Right lung (tissue), 5 donors: ENCODE data around the gene OR6S1. TPM values are rescaled to one million over a fixed set of nuclear protein-coding genes. Genes with fewer than 3 reads are reported as not detected.
"Not testable (repeated sequence)": the region's sequence is repeated elsewhere in the genome, so short reads cannot be mapped to it uniquely, and the experiment has no call there.

Experiments
- DNase-seq, 2 donors: peaks; one replicate each; pipeline ENCODE4 v3.0.0-alpha.2; 2013
- polyA plus RNA-seq, 5 donors: library from polyadenylated mRNA; unstranded; fragments of 120-200 nt; gene quantifications; one replicate each; pipeline versions ENCODE4 v1.2.1 to v1.2.3, GENCODE V29; 2013; ENCODE audit warnings: inconsistent platforms in 1 of 5, low replicate concordance in 1 of 5; ENCODE audit not compliant: insufficient read length in 5 of 5, insufficient read depth in 1 of 5

Gene OR6S1
- polyA plus RNA-seq, 5 donors: not detected

DNA sequence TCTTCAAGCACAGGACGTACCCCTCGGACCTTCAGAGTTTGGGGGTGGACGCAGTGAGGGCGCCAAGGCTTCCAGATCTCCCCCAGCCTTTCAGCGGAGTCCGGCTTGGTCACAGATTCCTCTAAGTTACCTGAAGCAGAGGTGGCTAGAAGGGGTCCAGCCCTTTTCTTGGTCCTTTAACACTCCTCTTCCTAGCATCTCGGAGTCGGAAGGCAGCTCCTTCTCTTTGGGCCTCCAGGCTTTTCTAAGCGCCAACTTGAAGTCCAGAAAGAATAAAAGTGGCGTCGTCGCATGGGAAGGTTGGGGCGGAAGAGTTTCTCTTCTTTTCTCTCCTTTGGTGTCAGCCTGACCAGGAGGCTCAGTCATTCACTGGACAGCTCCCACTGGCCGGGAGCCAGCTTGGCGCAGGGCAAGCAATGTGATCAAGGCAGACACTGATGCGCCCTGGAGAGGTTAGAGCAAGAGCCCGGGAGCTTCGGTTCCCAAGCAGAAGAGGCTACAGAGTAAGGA, 9.6 kb downstream of the OR6S1 start:
- no peak for DNase-seq

DNA sequence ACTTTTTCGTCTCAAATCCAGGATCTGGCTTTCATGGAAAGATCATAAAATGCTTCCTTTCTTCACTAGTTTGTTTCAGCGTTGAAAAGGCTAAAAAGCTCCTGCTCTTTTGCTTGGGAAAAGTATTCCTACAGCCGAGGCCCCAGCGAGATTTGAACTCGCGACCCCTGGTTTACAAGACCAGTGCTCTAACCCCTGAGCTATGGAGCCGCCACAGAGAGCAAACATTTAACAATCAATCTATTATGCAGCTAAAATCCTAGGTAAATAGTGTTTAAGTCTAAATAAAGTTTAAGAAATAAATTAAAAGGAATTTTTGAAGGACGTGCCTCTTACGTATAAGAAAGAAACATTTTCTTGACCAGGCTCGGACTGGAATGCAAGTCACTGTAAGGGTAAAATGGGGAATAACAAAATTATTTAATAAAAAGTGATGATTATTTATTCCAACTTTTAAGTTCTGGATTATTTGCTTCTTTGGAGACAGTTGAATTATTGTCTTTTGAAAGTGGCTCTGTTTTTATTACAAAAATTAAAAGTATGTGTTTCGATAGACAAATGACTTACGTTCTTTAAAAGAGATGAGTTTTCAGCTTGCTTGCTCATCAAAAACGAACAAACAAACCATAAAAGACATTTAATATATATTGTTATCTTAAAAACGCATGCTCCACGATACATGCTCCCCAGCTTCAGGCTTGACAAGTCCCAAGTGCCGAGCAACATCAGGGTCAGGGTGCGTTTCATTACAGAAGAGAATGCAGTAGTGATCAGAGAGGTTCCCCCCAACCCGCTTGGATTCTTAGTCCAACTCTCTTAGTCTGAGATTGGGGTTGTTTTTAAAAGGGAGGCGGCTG, 10.2 kb downstream of the OR6S1 start:
- DNase-seq: no peak

DNA sequence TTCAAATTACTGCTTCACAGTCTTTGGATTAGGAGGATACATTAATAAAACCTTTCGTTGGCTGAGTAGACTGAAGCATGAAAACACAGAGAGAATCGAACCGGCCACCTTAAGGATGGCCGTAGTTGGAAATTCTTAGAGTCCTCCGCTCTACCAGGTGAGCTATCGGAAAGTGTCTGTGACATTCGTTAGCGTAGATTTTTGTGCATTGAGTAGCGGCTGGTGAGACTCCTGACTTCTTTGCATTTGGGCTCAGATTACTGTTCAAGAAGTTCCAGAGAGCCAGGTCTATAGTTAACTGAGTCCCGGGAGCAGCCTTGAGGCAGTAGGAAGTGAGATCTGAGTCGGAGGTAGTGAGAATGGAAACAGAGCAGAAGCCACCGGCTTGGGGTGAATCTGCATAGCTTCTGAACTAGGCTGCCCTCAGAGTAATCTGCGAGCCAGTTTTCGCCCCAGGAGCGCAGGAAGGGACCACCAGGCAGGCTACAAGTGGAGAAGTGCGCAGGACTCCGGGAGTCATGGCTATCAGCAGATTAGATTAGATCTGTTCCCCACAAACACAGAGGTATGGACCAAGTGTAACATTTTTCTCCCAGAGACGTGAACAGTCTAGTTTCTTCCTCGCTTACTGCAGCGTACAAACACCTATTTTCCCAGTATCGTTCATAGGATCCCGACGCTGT, 11.0 kb downstream of the OR6S1 start:
- no peak for DNase-seq

DNA sequence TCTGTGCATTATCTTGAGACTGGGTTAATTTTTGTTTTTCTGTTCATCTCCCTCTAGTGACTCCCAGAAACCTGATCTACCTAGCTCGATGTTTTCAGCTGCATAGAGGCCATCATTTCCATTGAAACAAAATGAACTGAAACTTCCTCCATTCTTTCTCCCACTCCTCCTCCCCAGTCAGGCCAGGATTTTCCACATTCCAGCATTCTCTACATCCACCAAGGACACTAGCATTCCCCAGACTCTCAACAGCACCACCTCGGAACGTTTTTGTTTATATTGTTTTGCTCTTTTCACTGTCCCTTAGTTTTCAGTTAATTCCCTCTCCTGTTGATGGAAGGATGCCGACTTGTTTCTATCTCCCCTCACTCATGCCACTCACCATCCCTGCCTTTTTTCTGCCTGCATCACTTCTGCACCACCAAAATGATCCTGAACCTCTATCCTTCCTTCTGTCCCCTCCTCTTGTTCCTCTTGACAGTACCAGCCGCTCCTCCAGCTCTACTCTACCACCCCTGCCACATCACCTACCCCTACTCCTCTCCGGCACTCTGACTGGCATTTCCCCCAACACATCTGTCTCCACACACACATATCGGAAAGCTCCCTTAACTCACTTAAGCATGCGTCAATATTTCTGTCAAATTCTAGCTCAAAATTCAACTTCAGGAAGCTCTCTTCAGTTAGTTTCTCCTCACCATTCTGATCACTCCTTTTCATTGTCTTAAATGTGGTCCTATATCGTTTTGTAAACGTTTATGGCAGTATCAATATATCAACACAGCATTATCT, 13.2 kb downstream of the OR6S1 start:
- DNase-seq: no peak

DNA sequence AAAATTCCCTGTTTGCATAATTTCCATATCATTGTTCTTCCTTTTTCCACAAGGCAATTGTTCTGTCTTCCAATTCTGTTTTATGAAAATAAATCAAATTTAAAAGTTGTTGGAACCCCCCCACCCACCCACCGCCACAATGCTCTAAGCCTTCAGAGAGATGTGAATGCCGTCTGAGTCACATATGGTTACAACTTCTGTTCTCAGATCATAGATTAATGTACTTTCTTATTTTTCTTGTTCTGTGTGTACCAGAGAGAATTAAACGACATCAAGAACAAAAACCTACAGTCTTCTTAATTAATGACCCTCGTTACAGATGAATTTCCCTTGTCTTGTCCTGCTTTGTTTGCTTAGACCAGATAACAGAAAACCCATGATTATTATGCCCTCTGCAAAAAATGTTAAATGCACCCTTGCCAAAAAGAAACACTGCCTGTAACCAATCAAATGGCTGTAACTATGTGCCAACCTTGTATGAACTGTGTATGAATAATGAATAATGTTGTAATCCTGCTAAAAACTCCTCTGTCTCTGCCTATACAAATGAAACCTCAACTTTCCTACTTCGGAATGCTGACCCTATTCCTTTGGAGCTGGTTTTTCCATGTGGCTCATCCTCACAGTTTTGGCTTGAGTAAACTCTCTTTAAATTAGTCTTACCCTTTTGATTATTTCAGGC, 14.0 kb downstream of the OR6S1 start:
- DNase-seq: no peak

DNA sequence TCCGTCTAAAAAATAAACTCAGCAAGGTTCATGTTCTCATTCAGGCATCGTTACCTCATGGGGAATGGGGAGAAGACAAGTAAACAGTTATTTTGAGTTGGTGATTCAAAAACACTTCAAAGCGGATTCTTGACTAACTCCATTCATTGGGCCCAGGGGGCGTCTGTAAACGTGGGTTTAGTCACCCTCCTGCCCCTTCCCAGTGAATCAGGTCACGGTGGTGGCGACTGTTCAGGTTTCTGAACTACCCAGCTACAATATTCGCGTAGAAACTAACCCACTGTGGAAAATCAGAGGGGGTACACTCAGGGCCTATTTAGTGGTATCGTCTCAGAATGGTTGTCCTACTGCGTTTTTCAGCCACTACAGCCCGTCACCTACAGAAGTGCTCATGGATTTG, 15.2 kb downstream of the OR6S1 start:
- no peak for DNase-seq

DNA sequence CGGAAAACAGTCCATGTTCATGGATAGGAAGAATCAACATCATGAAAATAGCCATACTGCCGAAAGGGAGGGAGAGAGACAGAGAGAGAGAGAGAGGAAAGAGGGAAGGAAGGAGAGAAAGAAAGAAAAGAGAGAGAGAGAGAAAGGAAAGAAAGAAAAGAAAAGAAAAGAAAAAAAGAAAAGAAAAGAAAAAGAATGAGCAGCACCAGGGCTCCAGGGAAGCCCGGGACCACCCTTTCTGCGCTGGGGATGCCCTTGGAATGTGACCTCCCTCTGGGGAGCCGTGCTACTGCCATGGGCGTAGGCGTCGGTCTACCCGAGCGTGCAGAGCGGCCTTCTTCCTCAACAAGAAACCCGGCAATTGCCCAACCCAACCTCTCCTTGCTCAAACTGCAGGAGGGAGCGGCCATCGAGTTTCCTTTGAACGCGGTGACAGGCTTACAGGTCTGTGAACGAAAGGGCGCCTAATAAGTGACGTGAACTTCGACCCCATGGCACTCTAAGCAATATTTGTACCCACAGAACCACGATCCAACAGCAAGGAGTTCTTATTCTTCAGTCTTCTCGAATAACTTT, 16.9 kb downstream of the OR6S1 start:
- no peak for DNase-seq

DNA sequence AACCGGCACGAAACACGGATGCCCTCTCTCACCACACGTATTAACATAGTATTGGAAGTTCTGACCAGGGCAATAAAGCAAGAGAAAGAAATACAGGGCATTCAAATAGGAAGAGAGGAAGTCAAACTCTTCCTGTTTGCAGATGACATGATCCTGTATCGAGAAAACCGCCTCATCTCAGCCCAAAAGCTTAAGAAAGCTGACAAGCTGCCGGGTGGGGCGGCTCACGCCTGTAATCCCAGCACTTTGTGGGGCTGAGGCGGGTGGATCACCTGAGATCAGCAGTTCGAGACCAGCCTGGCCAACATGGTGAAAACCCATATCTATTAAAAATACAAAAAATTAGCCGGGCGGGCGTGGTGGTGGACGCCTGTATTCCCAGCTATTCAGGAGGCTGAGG, 17.7 kb downstream of the OR6S1 start:
- DNase-seq: no peak

DNA sequence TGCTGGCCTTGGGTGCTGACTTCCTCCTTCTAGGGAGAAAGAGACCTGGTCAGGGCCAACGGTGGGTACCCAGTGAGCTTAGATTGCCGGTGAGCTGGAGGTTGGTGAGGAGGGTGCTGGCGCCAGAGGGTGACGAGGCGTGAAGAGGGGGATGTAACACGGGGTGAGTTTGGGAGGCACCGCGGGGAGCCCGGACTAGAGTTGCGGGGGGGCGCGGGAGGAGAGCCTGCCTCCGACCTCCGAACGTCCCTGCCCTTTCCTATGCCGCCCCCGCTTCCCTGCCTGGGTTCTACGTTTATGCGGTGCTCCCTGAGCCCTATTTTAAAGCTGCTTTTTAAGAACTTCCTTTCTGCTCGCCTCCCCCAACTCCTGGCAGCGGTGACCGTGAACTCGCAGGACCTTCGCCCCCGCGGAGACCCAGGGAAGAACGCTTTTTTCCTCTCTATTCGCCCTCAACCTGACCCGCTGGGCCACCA, 18.6 kb downstream of the OR6S1 start:
- DNase-seq: no peak

DNA sequence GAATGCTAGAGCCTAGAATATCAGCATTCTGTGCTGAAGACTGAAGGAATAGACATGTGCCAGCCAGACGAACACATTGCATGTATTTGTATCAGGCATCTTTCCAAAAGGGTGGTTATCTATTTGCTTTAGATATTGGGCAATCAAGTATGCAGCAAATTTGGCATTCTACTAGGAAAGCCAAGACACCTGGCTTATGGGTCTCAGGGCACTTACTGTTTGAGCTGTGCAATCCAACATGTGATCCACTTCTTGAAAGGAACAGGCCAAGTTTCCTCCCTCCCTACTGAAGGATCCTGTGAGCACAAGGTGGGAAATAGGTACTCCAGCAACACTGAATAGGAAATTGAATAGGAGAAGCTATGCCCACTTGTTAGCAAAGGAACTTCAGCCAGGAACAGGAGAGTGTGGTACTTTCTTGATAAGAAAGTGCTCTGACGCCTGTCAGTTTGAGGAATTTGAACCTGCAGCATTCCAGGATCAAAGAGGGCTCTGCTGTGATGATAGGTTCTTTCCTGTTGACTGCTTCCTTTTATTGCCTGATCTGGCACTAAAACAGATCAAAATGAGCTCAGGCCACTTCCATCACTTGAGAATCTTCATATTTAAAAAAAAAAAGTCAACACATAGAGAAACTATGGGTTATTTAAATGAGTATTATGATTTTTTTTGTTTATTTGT, 20.6 kb downstream of the OR6S1 start:
- no peak for DNase-seq

DNA sequence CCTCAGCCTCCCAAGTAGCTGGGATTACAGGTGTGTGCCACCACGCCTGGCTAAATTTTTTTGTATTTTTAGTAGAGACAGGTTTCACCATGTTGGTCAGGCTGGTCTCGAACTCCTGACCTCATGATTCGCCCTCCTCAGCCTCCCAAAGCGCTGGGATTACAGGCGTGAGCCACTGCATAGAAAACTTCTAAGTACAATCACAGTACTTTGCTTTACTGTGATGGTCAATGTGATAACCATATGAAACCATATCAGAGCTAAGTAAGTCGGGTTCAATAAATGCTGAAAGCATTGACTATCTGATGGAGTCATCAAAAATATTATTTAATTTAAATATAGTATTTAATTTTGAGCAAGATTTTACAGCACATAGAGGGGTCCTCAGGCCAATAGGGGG, 21.8 kb downstream of the OR6S1 start:
- DNase-seq: not testable (repeated sequence)

DNA sequence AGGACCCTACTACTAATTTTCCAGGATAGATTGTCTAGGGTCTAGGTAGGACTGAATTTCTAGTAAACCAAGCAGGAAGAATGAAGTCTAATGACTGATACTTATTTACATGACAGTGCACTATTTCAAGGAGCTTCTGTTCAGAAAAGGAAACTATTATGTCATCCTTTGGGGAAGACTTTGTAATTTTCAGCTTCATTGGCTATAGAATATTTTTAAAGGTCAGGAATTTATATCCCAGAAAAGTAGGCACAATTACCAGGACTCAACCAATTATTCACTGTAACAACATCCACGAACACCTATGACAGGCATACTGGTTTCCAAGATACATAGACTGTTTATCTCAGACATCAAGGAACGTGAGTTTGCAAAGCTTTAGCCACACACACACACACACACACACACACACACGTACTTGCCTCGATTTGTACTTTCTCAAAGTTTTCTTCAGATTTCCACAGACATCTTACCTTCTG, 23.2 kb downstream of the OR6S1 start:
- DNase-seq: no peak

DNA sequence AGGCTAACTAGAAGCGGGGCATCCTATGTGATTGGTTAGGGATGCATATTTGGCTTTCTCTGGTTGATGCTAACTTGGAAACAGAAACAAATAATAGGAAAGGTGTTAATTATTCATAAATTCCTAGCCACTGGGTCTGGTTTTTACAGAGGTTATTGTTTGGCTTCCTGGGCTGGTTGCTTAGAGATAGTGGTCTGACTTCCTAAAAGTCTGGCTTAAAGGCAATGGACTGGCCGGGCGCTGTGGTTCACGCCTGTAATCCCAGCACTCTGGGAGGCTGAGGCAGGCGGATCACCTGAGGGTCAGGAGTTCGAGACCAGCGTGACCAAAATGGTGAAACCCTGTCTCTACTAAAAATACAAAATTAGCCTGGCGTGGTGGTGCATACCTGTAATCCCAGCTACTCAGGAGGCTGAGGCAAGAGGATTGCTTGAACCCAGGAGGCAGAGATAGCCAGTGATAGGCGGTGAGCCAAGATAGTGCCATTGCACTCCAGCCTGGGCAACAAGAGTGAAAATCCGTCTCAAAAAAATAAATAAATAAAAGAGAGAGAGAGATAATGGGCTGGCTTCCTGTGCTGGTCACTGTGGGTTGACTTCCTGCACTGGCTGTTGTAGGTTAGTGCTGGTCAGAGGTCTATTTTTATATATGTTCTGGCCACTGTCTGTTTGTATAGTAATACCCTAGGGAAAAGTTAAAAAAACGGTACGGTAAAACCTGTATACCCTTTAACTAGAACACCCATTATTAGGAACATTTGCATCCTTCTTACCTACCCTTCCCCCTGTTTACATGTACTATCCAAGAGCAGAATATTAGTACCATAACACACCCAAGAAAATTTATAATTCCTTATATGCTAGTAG, 24.1 kb downstream of the OR6S1 start:
- DNase-seq: no peak

DNA sequence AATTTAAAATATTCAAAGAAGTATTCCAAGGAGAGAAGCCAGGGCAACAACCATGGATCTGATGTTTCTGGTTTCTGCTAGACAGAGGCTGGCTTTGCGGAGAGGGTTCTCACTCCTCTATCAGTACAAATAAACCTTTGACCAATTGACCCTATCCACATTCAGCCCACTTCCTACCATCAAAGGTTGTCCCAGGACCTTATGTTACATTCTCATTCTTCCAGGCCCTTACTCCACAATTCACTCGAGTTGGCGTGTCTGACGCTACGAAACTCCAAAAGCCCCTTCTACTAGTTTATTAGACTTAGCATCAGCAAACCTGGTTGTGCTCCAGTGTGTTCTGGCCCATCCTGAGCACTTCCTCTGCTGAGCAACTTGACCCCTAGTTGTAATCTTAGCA, 25.5 kb downstream of the OR6S1 start:
- no peak for DNase-seq

DNA sequence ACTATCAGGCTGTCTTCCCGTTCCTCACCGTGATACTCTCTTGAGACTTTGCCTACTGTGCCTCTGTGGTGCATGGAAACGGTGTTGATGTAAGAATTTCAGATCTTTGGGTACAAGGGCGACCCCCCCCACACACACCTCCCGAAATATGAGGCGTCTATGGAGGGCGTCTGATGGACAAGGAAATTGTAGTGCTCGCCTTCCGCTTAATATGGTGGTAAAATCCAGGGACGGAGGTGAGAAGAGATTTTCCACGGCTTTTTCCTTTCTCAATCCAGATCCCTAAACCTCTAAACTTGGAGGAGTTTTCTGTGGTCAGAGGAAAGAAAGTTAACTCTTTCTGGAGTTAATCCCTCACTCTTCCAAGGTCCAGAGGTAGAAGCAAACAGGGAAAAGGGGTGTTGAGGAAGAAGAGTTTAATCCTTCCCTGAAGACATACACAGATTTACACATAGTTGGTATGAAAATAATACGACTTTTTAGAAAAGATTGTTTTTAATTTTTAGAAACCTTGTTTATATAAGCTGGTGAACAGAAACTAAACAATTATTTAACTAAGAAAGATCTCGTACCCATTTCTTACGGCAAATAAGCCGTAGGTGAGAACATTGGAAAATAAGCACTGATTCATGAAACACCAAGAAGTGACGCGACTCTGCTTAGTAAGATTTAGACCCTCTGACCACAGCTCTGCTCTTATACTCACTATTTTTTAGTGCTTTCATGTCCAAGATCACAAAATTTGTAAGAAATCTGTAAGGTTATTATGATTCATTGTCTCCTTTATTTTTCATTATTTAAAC, 27.3 kb downstream of the OR6S1 start:
- no peak for DNase-seq

DNA sequence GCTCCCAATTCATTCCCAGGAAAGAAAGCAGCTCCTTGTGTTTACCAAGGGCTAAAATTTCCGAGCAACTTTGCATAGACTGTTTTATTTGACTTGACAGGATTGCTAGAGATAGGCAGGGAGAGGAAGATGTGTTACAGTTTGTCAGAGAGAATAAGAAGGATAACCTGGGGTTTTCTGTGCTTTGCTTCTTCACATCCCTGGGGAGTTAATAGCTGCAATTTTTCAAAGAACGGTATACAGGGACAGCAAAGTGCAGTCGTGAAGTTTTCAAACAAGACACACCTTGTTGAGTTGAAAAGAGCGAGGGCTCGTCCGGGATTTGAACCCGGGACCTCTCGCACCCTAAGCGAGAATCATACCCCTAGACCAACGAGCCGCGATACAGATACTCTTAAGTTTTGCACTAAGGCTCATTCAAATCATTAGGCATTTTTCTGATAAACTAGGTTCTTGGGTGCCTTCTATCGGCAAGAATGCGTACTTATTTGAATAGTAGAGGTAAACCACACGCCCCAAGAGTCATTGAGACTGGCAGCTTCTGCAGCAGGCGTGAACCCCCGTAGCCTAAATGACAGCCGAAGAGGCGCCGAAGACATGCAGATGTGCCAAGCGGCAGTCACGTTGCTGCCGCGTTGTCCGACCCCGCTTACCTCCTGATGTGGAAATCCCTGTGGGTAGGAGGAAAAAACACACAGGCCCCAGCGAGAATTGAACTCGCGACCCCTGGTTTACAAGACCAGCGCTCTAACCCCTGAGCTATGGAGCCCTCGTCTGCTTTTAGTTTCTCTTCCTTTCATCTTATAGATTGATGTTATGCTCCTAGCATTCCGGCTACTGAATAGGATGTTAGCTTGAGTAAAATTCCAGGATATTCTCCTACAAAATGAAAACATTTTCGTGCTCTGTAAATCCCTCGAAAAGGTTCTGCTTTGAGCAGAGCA, 28.1 kb downstream of the OR6S1 start:
- peak; percentile 91 to 95 for DNase-seq

DNA sequence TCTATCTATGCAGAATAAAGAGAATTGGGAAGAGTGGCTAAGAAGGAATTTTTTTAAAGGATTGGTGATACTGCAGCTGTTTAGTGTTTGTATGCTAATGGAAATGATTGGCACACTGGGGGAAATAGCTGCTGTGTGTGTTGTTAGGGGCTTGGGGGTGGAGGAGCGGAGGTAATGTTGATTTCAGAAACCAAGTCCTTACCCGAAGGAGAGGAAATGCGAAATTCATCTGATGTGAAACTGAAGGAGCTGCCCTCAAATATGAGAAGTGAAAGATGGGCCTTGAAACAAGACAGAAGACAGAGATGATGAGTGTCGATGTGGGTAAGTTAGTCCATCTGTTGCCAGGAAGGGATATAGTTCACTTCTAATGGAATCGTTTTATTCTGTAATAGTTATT, 29.1 kb downstream of the OR6S1 start:
- no peak for DNase-seq
